Measurements from ENCODE around the gene INO80E.
A peak's percentile ranks its signal among the peaks of the same experiment; 100 is the strongest.
"Not testable (repeated sequence)": the region's sequence is repeated elsewhere in the genome, so short reads cannot be mapped to it uniquely, and the experiment has no call there.

The INO80E gene

DNA sequence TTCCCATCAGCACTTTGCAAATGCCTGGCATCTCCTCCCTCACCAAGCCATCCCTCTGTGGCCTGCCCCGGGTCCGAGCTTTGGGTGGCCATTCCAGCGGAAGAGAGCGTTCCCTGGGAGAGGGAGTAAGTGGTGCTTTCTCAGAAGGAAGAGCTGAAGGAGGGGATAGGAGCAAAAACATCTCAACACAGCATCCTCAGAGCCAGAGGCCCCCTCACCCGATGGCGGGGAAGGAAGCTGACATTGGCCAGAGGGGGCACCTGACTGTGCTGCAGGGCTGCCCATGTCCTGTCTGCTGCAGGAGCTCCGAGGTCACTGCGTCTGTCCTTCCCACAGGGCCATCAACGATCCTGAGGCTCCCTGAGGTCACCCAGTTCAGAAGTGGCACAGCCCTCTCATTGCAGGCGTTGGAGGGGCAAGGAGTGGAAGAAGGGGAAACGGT, 35.5 kb downstream of the INO80E start:
- DNase-seq (ENCODE audit: low spot score) = no peak

DNA sequence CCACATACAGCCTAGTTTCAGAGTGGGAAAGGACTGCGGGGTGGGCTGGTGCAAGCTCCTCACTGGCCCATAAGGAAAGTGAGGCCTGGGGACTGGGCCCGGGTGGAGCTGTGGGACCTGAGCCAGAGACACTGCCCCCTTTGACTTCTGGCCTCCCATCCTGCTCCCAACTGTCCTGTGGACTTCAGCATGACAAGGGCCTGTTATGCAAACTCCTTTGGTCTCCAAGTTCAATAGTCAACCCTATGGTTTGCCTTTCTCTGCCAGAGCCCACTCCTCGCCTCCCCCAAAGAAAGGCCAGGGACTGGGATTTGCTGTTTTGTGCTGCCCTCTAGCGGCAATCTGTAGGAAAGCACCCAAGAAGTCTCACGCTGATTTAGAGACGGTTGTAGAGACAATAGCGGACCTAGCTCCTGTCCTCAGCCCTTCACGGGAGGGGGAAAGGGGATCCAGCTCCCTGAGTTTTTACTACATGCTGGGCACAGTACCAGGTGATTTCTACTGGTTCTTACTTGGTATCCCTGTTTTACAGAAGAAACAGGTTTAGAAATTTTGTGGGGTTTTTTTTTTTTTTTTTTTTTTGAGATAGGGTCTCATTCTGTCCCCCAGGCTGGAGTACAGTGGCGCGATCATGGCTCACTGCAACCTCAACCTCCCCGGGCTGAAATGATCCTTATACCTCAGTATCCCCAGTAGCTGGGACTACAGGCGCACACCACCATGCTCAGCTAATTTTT, 36.2 kb downstream of the INO80E start:
- DNase-seq (ENCODE audit: low spot score) = peak; percentile 79

DNA sequence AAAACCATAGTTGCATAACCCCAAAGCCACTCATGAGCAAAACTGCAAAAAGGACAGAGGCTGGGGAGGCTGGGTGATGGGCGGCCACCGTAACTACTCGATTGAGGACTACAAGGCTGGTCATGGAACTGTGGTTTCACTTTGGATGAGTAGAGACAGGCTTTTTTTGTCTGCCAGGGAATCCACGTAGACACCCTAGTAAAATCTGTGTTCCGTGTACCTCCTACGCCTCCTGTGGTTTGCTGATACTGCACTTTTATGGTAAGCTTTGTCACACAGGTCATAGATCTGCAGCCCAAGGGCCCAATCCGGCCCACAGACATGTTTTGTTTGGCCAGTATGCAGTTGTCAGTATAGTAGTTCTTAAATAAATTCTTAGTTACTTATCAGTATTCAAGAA, 37.2 kb downstream of the INO80E start:
- DNase-seq (ENCODE audit: low spot score) = no peak

DNA sequence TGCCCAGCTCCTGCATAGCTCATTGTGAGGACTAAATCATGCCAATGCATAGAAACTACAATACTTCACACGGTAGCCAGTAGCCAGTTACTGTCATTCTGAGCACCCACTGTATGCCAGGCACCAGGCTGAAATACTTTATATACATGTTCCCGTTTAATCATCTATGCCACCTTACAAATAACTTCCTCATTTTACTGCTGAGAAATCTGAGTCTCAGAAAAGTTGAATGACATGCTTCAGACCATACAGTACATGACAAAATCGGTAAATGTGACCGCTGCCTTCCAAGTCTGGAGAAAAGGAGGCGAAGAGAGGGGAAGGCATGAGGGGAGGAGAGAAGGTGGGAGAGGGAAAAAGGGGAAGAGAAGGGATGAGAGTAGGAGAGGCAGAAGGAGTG, 44.2 kb downstream of the INO80E start:
- DNase-seq (ENCODE audit: low spot score) = no peak

DNA sequence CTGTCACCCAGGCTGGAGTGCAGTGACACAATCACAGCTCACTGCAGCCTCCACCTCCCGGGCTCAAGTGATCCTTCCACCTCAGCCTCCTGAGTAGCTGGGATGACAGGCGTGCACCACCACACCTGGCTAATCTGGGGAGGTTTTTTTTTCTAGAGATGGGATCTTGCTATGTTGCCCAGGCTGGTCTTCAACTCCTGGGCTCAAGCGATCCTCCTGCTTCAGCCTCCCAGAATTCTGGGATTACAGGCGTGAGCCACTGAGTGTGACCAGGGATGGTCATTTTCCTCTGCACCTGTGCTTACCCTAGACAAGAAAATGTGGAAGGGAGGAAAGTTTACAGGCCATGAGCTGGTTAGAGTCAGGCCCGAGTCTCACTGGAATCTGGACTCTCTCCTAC, 44.6 kb downstream of the INO80E start:
- not testable (repeated sequence) for DNase-seq (ENCODE audit: low spot score)

DNA sequence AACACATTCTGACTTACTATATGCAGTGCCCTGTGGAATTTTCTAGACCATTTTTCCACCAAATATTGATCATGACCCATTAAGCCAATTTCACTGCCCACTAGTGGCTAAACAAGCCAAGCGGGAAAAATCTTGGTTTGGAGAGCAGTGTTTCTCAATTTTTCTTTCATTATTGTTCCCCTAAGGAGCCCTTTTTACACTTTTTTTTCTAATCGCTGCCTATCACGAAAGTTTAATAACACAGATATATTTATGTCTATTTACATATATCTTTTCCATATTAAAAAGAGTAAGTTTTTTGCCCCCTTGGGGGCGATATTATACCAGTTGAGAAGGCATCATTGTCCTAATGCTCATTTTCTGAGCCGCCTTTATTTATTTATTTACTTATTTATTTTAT, 45.8 kb downstream of the INO80E start:
- no peak for DNase-seq (ENCODE audit: low spot score)

DNA sequence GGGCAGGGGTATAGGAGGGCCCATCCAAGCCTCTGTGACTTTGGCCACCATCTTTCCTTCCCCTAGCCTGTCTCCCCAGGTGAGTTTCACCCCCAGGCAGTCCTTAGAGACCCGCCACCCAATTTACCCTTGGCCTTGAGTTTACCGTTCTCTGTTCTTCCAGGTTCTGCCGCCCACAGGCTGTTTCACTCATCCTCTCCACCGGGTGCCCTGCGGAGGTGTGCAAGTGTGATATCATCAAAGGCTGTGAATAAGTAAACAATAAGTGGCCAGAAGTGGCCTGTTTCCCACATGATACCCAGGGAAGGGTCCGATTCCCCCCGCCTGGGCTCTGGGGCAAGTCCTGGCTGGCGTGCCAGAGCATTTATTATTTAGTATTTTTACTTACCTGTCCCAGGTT, 50.1 kb downstream of the INO80E start:
- DNase-seq (ENCODE audit: low spot score) = no peak

DNA sequence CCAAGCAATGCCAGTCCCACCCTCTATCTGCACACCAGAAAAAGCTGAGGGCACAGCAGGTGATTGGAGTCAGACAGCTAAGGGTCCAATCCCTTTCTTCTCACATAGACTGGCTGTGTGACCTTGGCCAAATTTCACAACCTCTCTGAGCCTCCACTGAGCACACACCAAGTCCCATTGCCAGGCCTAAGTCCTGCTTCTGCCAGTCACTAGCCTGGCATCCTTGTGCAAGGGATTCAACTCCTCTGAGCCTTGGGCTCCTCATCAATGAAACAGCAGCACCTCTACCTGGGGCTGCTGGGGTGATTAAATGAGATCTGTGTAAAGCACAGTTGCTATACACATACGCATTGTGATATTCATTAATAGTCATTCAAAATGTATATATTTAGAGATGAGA, 50.5 kb downstream of the INO80E start:
- no peak for DNase-seq (ENCODE audit: low spot score)

DNA sequence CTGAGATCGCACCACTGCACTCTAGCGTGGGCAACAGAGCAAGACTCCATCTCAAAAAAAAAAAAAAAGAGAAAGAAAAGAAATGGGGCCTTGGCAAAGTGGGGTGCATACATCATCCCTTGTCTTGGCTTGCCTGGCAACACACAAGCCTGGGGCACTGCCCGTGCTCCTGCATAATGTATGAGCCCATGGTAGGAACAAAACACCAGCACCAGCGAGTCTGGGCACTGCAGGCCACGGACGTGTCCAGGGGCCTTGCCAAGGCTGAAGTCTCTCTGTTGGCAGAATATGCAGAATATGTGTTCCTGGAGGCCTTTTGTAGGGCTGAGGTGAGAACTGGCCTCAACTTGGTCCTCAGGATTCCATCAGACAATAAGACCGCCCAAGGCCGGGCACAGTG, 53.8 kb downstream of the INO80E start:
- peak; percentile 83 for DNase-seq (ENCODE audit: low spot score)

DNA sequence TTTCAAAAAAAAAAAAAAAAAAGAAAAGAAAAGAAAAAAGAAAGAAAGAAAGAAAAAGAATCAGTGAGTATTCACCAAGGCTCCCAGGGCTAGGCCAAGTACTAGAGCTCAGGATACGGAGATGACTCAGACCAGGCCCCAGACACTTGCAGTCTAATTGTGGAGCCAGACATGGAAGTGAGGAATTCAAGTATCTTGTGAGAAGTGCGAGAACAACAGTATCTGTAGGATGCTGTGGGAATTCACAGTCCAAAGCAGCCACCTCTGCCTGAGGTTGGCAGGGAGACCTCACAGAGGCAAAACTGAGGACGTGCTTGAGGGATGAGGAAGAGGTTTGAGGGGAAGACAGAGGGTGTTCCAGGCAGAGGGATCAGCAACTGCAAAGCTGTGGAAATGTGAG, 55.5 kb downstream of the INO80E start:
- no peak for DNase-seq (ENCODE audit: low spot score)

DNA sequence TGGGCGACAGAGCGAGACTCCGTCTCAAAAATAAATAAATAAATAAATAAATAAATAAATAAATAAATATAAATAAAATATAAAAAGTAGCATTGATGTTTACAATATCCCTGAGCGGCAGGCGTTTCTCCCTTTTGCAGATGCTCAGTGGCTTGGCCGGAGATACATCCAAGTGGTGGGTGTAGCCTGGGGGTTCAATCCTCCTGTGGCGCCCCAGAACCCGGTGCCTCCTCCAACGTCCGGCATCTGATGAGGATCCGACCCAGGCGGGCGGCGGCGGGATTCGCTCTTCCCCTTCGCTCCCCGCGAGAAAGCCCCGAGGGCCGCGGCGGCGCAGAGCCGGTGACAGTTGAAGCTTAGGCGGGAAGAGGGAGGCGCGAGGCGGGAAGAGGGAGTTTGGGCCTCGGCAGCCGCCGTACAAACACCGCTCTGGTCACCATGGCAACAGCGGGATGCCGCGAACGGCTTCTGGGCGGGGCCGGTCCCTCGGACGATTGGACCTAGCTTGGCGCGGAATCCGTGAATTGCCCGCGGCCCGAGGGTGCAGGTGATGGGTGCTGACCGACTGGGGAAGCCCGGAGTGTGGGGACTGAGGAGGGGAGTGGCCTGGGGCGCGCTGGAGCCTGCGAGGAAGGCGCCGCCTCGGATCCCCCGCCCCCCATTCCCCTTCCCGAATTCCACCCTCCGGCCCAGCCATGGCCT, 56.8 kb downstream of the INO80E start:
- peak; percentile 84 for DNase-seq (ENCODE audit: low spot score)

DNA sequence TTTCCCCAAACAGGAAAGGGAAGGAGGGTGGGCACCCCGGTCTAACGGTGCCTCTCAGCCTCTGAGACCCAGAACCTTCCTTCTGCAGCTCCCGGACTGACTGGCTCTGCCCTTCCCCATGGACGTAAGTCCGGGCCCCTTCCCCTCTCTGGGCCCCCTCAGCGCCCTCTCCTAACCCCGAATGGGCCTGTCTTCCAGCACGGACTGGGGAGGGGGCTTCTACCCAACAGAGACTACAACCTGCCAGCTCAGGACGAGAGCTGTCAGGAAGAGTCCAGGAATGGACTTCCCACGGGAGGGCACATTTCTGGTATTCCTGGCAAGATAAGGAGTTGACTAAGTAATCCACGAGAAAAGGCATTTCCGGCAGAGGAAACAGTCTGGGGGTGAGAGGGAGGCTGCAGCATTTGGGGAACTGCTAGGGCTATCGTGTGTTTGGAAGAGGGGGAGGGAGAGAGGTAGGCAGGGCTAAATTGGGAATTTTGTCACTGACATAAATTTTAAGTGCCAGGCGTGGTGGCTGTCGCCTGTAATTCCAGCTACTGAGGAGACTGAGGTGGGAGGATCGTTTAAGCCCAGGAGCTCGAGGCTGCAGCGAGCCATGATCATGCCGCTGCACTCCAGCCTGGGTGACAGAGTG, 57.5 kb downstream of the INO80E start:
- DNase-seq (ENCODE audit: low spot score) = no peak

DNA sequence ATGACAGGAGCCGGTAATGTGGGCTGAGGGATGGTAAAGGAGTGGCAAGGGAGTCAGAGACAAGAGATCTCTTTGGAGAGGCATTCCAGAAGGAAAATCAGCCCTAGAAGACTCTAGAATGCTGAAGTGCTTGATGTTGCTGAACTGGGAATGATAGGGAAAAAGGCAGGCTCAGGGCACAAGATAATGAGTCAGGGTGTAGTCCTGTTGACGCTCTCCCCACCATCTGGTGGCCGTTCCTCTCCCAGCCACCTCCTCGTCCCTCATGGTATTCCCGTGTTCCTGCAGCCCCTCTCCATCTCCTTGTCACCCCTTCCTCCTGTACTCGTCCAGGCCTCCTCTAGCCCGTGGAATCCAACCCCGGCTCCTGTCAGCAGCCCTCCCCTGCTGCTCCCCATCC, 58.4 kb downstream of the INO80E start:
- DNase-seq (ENCODE audit: low spot score) = no peak

DNA sequence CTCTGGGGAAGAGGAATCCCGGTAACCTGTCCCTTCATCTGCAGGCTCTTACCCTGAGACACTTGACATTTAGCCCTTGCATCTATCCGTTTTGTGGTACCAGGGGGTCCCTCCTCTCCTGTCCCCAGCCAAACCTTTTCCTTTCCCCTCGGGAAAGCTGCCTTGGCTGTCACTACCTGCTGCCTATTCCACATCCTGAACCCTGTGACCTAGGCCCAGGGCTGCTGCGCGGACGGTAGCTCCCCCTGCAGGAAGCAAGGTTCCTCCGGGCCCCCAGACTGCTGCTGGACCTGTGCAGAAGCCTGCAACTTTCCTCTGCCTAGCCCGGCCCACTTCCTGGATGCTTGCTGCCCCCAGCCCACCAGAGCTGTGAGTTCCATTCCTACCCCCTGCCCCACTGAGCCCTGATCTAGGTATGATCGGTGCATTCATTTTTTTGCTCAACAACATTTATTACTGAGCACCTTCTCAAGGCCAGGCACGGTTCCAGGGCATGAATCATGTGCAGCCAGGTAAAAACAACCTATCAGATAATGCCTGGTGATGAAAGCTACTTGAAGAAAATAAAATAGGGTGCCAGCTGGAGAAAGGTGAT, 59.0 kb downstream of the INO80E start:
- DNase-seq (ENCODE audit: low spot score) = no peak

Measured in Ammon's horn (tissue), 1 donor.